BLaER1 treated with 17β-estradiol and CSF1 and Interleukin-3, amounts not matched to agents 10 nM and 100 nM (cell line): Measurements from ENCODE around the gene HSF5.
"Not testable (repeated sequence)": the region's sequence is repeated elsewhere in the genome, so short reads cannot be mapped to it uniquely, and the experiment has no call there.

ENCODE experiments used
- H3K27ac ChIP-seq, 11 experiments: shearing (Covaris generic); formaldehyde crosslinking; 2 replicates each; pipeline ENCODE4 v1.8.1; 2022
- H3K27me3 ChIP-seq, 11 experiments: shearing (Covaris generic); formaldehyde crosslinking; 2 replicates each; pipeline ENCODE4 v1.8.1; 2022
- H3K36me3 ChIP-seq, 11 experiments: shearing (Covaris generic); formaldehyde crosslinking; 2 replicates each; pipeline ENCODE4 v1.8.1; 2022
- H3K4me1 ChIP-seq, 10 experiments: shearing (Covaris generic); formaldehyde crosslinking; 2 replicates each; pipeline ENCODE4 v1.8.1; 2022
- H3K4me2 ChIP-seq, 11 experiments: shearing (Covaris generic); formaldehyde crosslinking; 2 replicates each; pipeline ENCODE4 v1.8.1; 2022
- H3K4me3 ChIP-seq, 10 experiments: shearing (Covaris generic); formaldehyde crosslinking; 2 replicates each; pipeline ENCODE4 v1.8.1; 2022
- H3K9ac ChIP-seq, 11 experiments: shearing (Covaris generic); formaldehyde crosslinking; 2 replicates each; pipeline ENCODE4 v1.8.1; 2022
- H3K9me3 ChIP-seq, 11 experiments: shearing (Covaris generic); formaldehyde crosslinking; replicated peaks in 1 of 11; 2 replicates each; pipeline ENCODE4 v1.8.1; 2022
- H4K20me1 ChIP-seq, 11 experiments: shearing (Covaris generic); formaldehyde crosslinking; 2 replicates each; pipeline ENCODE4 v1.8.1; 2022
- Cebpa-rat ChIP-seq, 11 experiments: shearing (Covaris generic); IDR thresholded peaks; 2 replicates each; pipeline ENCODE4 v1.8.1; 2022

Gene HSF5

DNA sequence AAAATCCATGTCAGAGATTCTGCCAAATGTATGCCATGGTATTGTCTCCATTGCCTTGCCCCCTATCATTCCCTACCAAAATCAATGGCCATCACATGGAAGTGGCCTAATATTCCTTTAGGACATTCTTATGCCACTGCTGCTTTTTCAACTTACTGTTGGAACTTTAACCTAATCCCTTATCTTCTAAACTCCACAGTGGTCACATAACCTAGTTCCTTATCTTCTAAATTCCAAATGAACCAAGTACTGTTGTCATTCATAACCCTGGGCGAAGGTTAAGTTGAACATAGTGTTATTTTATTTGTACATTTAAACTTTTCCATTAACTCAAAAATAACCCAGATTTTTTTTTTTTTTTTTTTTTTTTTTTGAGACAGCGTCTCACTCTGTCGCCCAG, 3.6 kb downstream of the HSF5 start:
- Histone ChIP-seq H3K27me3 (no peaks in the 10 kb centered on the region), H3K4me1 (peaks cover 4 to 16% (median 14%) of the 10 kb centered on the region in 10 experiments; a peak in 18 of 20 replicates), H3K9ac (no peak overlapping the region), H3K4me2 (no peak overlapping the region), H3K36me3 (peaks cover 12 to 19% (median 16%) of the 10 kb centered on the region in 11 experiments), H3K27ac (no peak overlapping the region), H3K4me3 (no peak overlapping the region), H3K9me3 (peaks cover 0 to 12% (median 7%) of the 10 kb centered on the region in 11 experiments; a peak in 11 of 22 replicates), H4K20me1 (no peaks in the 10 kb centered on the region; a peak in 1 of 22 replicates)
- TF ChIP-seq Cebpa-rat (IDR thresholded peaks at IDR 0.05): no peak

DNA sequence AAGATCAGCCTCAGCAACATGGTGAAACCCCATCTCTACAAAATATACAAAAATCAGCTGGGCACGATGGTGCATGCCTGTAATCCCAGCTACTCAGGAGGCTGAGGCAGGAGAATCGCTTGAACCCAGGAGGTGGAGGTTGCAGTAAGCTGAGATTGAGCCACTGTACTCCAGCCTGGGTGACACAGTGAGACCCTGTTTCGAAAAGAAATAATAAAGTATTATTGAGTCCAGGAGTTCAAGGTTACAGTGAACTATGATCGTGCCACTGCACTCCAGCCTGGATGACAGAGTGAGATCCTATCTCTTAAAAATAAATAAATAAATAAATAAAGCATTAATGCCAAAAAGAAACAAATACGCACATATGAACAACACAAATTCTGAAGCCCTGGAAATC, 6.4 kb downstream of the HSF5 start:
- not testable (repeated sequence) for H3K9ac ChIP-seq, H4K20me1 ChIP-seq, H3K27me3 ChIP-seq, H3K36me3 ChIP-seq, H3K4me3 ChIP-seq, H3K27ac ChIP-seq, H3K4me2 ChIP-seq, H3K9me3 ChIP-seq, H3K4me1 ChIP-seq

DNA sequence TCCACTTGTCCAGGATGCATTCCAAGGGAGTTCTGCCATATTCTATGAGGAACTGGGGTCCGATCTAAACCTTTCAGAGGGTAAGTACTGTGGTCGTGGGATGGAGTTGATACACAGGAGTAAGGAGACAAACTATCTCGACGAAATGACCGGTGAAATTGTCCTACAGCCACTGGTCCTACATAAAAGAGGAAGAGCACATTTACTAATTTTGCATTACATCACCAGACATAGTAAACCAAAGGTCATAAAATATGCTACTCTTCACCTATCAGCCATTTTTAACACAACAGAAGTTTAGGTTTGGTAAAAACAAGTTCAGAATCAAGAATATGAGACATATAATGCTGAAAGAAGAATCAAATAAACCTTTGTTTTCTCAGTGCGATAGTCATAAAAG, 8.1 kb downstream of the HSF5 start:
- H3K9ac ChIP-seq: no peak overlapping the region
- no peaks in the 10 kb centered on the region for H4K20me1 ChIP-seq
- no peaks in the 10 kb centered on the region for H3K4me1 ChIP-seq
- no peak overlapping the region for H3K4me3 ChIP-seq
- H3K36me3 ChIP-seq: 0 out of 22 replicates have a peak, but pooled peaks cover 0 to 5% (median 0%) of the 10 kb centered on the region in 11 experiments
- TF ChIP-seq Cebpa-rat (IDR thresholded peaks at IDR 0.05): no peak
- no peak overlapping the region for H3K4me2 ChIP-seq
- no peak overlapping the region for H3K27ac ChIP-seq
- no peaks in the 10 kb centered on the region for H3K9me3 ChIP-seq
- H3K27me3 ChIP-seq: no peaks in the 10 kb centered on the region

DNA sequence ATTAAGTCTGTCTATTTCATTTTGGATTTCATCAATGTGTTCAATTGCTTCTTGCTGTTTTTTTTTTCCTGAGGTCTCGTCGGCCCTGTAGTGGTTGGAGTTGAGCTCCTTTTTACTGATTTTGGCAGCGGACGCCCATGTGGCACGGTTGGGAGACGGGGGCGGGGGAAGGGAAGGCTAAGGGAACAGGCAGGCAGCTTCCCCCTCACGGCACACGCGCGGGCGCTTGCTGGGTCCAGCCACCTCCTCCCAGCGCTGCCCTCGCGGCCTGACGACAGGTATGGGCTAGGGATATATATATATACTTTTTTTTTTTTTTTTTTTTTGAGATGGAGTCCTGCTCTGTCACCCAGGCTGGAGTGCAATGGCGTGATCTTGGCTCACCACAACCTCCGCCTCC, 11.4 kb downstream of the HSF5 start:
- H3K36me3 ChIP-seq: 0 out of 22 replicates have a peak, but pooled peaks cover 0 to 5% (median 0%) of the 10 kb centered on the region in 11 experiments
- TF ChIP-seq Cebpa-rat (IDR thresholded peaks at IDR 0.05): no peak
- H3K9ac ChIP-seq: no peak overlapping the region
- no peak overlapping the region for H3K4me2 ChIP-seq
- H4K20me1 ChIP-seq: no peaks in the 10 kb centered on the region
- H3K9me3 ChIP-seq: no peaks in the 10 kb centered on the region
- H3K27me3 ChIP-seq: no peaks in the 10 kb centered on the region
- H3K27ac ChIP-seq: no peak overlapping the region
- no peaks in the 10 kb centered on the region for H3K4me1 ChIP-seq
- no peak overlapping the region for H3K4me3 ChIP-seq

DNA sequence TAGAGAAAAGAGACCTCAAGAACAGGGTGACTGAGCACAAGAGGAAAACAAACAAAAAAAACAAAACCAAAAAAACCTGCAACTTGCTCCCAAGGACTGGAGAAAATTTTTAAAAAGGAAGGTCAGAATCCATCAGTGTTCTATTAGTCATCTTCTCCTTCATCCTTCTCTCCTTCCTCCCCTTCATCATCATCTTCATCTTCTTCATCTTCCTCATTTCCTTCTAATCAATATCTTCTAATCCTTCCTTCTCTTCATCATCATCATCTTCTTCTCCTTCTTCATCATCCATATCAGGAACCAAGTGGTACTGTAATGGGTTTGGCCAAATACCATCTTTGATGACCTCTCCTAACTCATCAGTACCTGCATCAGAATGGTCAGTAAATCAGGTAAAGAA, 12.2 kb downstream of the HSF5 start:
- H4K20me1 ChIP-seq: no peaks in the 10 kb centered on the region
- no peak overlapping the region for H3K27ac ChIP-seq
- no peak overlapping the region for H3K4me2 ChIP-seq
- 0 out of 22 replicates have a peak, but pooled peaks cover 0 to 5% (median 0%) of the 10 kb centered on the region in 11 experiments for H3K36me3 ChIP-seq
- H3K4me1 ChIP-seq: no peaks in the 10 kb centered on the region
- TF ChIP-seq Cebpa-rat (IDR thresholded peaks at IDR 0.05): no peak
- H3K9ac ChIP-seq: no peak overlapping the region
- no peaks in the 10 kb centered on the region for H3K9me3 ChIP-seq
- no peaks in the 10 kb centered on the region for H3K27me3 ChIP-seq
- no peak overlapping the region for H3K4me3 ChIP-seq

DNA sequence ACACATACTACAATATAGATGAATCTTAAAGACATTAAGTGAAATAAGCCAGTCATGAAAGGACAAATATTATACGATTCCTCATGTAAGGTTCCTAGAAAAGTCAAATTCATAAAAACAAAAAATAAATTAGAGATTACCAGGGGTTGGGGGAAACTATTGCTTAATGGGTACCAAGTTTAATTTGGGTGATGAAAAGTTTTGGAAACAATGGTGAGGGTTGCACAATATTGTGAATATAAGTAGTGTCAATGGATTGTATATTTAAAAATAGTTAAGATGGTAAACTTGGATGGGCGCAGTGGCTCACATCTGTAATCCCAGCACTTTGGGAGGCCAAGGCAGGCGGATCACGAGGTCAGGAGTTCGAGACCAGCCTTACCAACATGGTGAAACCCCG, 17.9 kb downstream of the HSF5 start:
- Histone ChIP-seq H3K36me3 (no peaks in the 10 kb centered on the region), H4K20me1 (no peaks in the 10 kb centered on the region), H3K9ac (no peak overlapping the region), H3K4me3 (no peak overlapping the region), H3K4me2 (no peak overlapping the region), H3K27me3 (no peaks in the 10 kb centered on the region), H3K9me3 (no peaks in the 10 kb centered on the region), H3K27ac (no peak overlapping the region), H3K4me1 (no peaks in the 10 kb centered on the region)
- peak in 1 of 11 experiments; percentile 9; a peak in 1 of 22 replicates for TF ChIP-seq Cebpa-rat (IDR thresholded peaks at IDR 0.05)

DNA sequence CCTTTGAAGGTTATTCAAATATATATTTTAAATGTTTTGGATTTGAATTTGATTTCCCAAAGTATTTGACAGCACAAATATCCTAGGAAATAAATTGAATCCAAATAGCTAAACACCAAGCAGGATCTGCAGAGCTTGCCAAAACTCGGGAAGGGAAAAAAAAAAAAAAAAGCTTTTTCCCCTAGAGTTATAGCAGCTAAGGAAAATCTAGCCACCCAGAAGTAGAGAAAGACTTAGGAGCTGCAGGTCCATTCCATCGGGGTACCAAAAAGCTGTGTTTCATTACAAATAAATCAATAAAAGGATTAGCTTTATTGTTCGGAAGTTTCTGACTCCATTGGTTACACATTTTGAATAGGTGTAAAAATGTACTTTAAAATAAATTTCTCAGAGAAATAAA, 19.3 kb downstream of the HSF5 start:
- Histone ChIP-seq H4K20me1 (no peaks in the 10 kb centered on the region), H3K36me3 (no peaks in the 10 kb centered on the region), H3K27ac (no peak overlapping the region), H3K9ac (no peak overlapping the region), H3K4me2 (no peak overlapping the region), H3K4me3 (no peak overlapping the region), H3K9me3 (no peaks in the 10 kb centered on the region), H3K27me3 (no peaks in the 10 kb centered on the region), H3K4me1 (no peaks in the 10 kb centered on the region)
- no peak for TF ChIP-seq Cebpa-rat (IDR thresholded peaks at IDR 0.05)

DNA sequence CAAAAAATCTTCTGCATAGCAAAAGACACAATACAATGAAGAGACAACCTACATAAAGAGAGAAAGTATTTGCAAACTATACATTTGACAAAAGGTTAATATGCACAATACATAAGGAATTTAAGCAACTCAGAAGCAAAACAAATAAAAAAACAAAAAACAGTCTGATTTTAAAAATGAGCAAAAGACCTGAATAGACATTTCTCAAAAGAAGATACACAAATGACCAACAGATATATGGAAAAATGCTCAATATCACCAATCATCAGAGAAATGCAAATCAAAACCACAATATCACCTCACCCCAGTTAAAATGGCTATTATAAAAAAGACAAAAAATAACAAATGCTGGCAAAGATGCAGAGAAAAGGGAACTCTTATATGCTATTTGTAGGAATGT, 32.7 kb downstream of the HSF5 start:
- Histone ChIP-seq H3K27ac (no peak overlapping the region), H4K20me1 (no peaks in the 10 kb centered on the region), H3K9me3 (peaks cover 0 to 5% (median 0%) of the 10 kb centered on the region in 11 experiments; a peak in 2 of 22 replicates), H3K4me1 (no peaks in the 10 kb centered on the region), H3K4me2 (no peak overlapping the region), H3K4me3 (no peak overlapping the region), H3K9ac (no peak overlapping the region), H3K27me3 (no peaks in the 10 kb centered on the region), H3K36me3 (0 out of 22 replicates have a peak, but pooled peaks cover 0 to 4% (median 0%) of the 10 kb centered on the region in 11 experiments)
- TF ChIP-seq Cebpa-rat (IDR thresholded peaks at IDR 0.05): no peak

DNA sequence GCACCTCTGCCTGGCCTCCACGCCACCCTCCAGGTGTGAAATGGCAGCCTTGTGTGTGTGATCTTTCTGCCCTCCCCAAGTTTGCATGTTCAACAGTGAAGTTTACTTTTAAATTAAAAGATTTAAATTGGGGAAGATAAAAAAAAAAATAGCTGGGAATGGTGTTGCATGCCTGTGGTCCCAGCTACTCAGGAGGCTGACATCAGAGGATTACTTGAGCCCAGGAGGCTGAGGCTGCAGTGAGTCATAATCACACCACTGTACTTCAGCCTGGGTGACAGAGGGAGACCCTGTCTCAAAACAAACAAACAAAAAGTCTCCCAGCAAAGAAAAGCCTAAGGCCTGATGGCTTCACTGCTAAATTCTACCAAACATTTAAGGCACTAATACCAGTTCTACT, 35.5 kb downstream of the HSF5 start:
- no peaks in the 10 kb centered on the region for H4K20me1 ChIP-seq
- H3K27me3 ChIP-seq: no peaks in the 10 kb centered on the region
- 0 out of 22 replicates have a peak, but pooled peaks cover 0 to 4% (median 0%) of the 10 kb centered on the region in 11 experiments for H3K36me3 ChIP-seq
- no peak overlapping the region for H3K9ac ChIP-seq
- peaks cover 0 to 5% (median 0%) of the 10 kb centered on the region in 11 experiments; a peak in 2 of 22 replicates for H3K9me3 ChIP-seq
- no peak for TF ChIP-seq Cebpa-rat (IDR thresholded peaks at IDR 0.05)
- H3K27ac ChIP-seq: no peak overlapping the region
- H3K4me2 ChIP-seq: no peak overlapping the region
- H3K4me1 ChIP-seq: no peaks in the 10 kb centered on the region
- no peak overlapping the region for H3K4me3 ChIP-seq
